ENCODE measurements around the gene DYNC2I2. TPM values are rescaled to one million over a fixed set of nuclear protein-coding genes. Genes with fewer than 3 reads are reported as not detected.
"Not testable (repeated sequence)": the region's sequence is repeated elsewhere in the genome, so short reads cannot be mapped to it uniquely, and the experiment has no call there.

Gene DYNC2I2
- total and polyA plus RNA-seq, 12 donors = 7.5 to 192 (median 83.2) TPM

GRCh38 chr9:128683340-128684064, 26.9 kb upstream of the DYNC2I2 start:
- peaks cover 9 to 17% of the 10 kb centered on the region in 2 donors for H3K4me1 ChIP-seq (replicated peaks in 1 of 2)
- intact Hi-C loops (cut with DNase I) = no loop called here
- WGBS, 4 donors = 4 to 25% (median 12%) methylated on average over 12 to 21 of the region's 21 CpGs
- peak overlapping the region in 4 of 5 donors; percentile 57 to 89 (median 75) for H3K27ac ChIP-seq
- TF ChIP-seq, protein P1, sequence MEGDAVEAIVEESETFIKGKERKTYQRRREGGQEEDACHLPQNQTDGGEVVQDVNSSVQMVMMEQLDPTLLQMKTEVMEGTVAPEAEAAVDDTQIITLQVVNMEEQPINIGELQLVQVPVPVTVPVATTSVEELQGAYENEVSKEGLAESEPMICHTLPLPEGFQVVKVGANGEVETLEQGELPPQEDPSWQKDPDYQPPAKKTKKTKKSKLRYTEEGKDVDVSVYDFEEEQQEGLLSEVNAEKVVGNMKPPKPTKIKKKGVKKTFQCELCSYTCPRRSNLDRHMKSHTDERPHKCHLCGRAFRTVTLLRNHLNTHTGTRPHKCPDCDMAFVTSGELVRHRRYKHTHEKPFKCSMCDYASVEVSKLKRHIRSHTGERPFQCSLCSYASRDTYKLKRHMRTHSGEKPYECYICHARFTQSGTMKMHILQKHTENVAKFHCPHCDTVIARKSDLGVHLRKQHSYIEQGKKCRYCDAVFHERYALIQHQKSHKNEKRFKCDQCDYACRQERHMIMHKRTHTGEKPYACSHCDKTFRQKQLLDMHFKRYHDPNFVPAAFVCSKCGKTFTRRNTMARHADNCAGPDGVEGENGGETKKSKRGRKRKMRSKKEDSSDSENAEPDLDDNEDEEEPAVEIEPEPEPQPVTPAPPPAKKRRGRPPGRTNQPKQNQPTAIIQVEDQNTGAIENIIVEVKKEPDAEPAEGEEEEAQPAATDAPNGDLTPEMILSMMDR (IDR thresholded peaks at IDR 0.05) = no peak
- TF ChIP-seq POLR2A (IDR thresholded peaks at IDR 0.05) = peak in 1 of 2 donors; percentile 42
- no peaks in the 10 kb centered on the region for H3K9me3 ChIP-seq (replicated peaks in 1 of 3)
- no peaks in the 10 kb centered on the region for H3K27me3 ChIP-seq
- peak overlapping the region in 2 of 4 donors; percentile 50 to 72 for H3K4me3 ChIP-seq
- H3K36me3 ChIP-seq (replicated peaks in 1 of 2) = no peaks in the 10 kb centered on the region
- DNase-seq = peak; percentile 32 to 93 (median 89)

GRCh38 chr9:128677794-128678193, 21.1 kb upstream of the DYNC2I2 start:
- no peak for DNase-seq
- no peak overlapping the region for H3K4me3 ChIP-seq
- no peaks in the 10 kb centered on the region for H3K36me3 ChIP-seq (replicated peaks in 1 of 2)
- WGBS, 4 donors = 85 to 90% (median 87%) methylated on average over 10 of the region's 10 CpGs
- no peak overlapping the region for H3K27ac ChIP-seq
- no peaks in the 10 kb centered on the region for H3K9me3 ChIP-seq (replicated peaks in 1 of 3)
- intact Hi-C loops (cut with DNase I) = no loop called here
- H3K27me3 ChIP-seq = no peaks in the 10 kb centered on the region
- H3K4me1 ChIP-seq (replicated peaks in 1 of 2) = no peaks in the 10 kb centered on the region
- no peak for TF ChIP-seq POLR2A (IDR thresholded peaks at IDR 0.05)
- TF ChIP-seq, protein P1 (IDR thresholded peaks at IDR 0.05) = no peak

DNA sequence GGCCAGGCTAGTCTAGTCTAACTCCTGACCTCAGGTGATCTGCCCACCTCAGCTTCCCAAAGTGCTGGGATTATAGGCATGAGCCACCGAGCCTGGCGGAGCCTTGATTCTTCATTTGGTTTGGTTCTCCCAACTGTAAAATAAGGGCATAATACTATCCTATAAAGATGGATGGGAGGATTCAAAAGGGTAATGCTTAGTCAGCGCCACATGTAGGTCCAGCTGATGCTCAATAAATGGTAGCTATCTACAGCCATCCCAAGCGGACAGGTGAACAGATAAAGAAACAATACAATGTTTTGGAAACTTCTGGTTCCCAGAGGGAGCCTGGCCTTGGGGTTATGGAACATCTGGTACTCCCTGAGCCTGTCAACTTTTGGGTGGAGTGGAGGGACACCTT, 18.7 kb upstream of the DYNC2I2 start:
- no peaks in the 10 kb centered on the region for H3K36me3 ChIP-seq (replicated peaks in 1 of 2)
- intact Hi-C loops (cut with DNase I) = no loop called here
- 92 to 98% (median 95%) methylated on average over 4 of the region's 4 CpGs for WGBS, 4 donors

GRCh38 chr9:128669786-128670185, 13.1 kb upstream of the DYNC2I2 start:
- intact Hi-C loops (cut with DNase I) = no loop called here
- 94 to 99% (median 96%) methylated on average over 6 of the region's 6 CpGs for WGBS, 4 donors
- no peak for TF ChIP-seq POLR2A (IDR thresholded peaks at IDR 0.05)
- TF ChIP-seq, protein P1 (IDR thresholded peaks at IDR 0.05) = no peak

More for the DNA sequence above, 18.7 kb upstream of the DYNC2I2 start:
- Histone ChIP-seq H3K27ac (no peak overlapping the region), H3K27me3 (no peaks in the 10 kb centered on the region), H3K4me1 (replicated peaks in 1 of 2) (no peaks in the 10 kb centered on the region), H3K9me3 (replicated peaks in 1 of 3) (no peaks in the 10 kb centered on the region), H3K4me3 (no peak overlapping the region)
- TF ChIP-seq, protein P1 (IDR thresholded peaks at IDR 0.05) = no peak
- TF ChIP-seq POLR2A (IDR thresholded peaks at IDR 0.05) = no peak
- DNase-seq = peak in 1 of 7 donors; percentile 7

GRCh38 chr9:128666481-128666941, 9.9 kb upstream of the DYNC2I2 start:
- H3K4me3 ChIP-seq; H3K4me1 ChIP-seq (replicated peaks in 1 of 2); H3K27me3 ChIP-seq; H3K36me3 ChIP-seq (replicated peaks in 1 of 2); intact Hi-C loops (cut with DNase I); H3K9me3 ChIP-seq (replicated peaks in 1 of 3); H3K27ac ChIP-seq: not testable (repeated sequence)
- DNase-seq = peak in 1 of 7 donors; percentile 25
- 86 to 92% (median 87%) methylated on average over 8 of the region's 8 CpGs for WGBS, 4 donors

More at GRCh38 chr9:128669786-128670185, 13.1 kb upstream of the DYNC2I2 start:
- H3K27me3 ChIP-seq = no peaks in the 10 kb centered on the region
- no peaks in the 10 kb centered on the region for H3K4me1 ChIP-seq (replicated peaks in 1 of 2)
- H3K9me3 ChIP-seq (replicated peaks in 1 of 3) = no peaks in the 10 kb centered on the region
- H3K4me3 ChIP-seq = no peak overlapping the region
- peak in 1 of 7 donors; percentile 15 for DNase-seq
- no peak overlapping the region for H3K27ac ChIP-seq
- H3K36me3 ChIP-seq (replicated peaks in 1 of 2) = no peaks in the 10 kb centered on the region

Measured in adrenal gland (tissue), 12 donors.